ENCODE results near the gene SETD9.

DNA sequence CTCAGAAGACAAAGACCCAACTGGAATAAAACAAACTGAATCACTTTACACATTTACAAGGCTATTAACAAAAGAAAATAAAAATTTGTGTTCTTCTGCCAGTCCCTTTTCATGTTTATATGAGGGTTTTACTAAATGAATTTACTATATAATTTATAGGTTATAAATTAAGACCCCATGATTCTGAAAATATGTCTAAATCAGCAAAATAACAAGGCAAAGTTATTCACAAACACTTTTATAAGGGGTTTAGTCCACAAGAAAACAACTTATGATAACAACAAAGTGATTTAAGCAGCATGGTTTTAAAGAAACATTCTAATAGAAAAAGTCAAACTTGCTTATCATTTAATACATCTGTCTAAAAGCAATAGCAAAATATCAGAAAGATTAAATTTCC is 37.7 kb downstream of the SETD9 start:
- TF ChIP-seq ZNF274 (IDR thresholded peaks at IDR 0.05; ENCODE audit: borderline replicate concordance, low read depth, low read length) (no peak), CC2D1A (IDR thresholded peaks at IDR 0.05) (no peak), NR2F6 (CRISPR knock-in tag; IDR thresholded peaks at IDR 0.05) (no peak)

Measured in K562 (cell line).